B cell (primary cell): ENCODE data around the gene TRIM50. TPM values are rescaled to one million over a fixed set of nuclear protein-coding genes. Genes with fewer than 3 reads are reported as not detected.
A peak's percentile ranks its signal among the peaks of the same experiment; 100 is the strongest.
"Not testable (repeated sequence)": the region's sequence is repeated elsewhere in the genome, so short reads cannot be mapped to it uniquely, and the experiment has no call there.

Experiments
- ATAC-seq: fragments of 200-7000 bp; cut with Tn5 transposase; one replicate; pipeline ENCODE4 v1.10.0; 2021; ENCODE audit warnings: low read depth, mild to moderate bottlenecking, moderate number of reproducible peaks, moderate library complexity
- CTCF ChIA-PET: fragments of 350-600 bp; sonication (Branson Sonifier 250); formaldehyde crosslinking; loops from one replicate; lab custom pipeline; 2021; ENCODE audit warnings: antibody characterized with exemption, inconsistent platforms; lab: Charles Lee
- POLR2A ChIA-PET: fragments of 350-600 bp; sonication (Branson Sonifier 250); formaldehyde crosslinking; loops from one replicate; lab custom pipeline; 2021; ENCODE audit warnings: antibody characterized with exemption; lab: Charles Lee
- DNase-seq: peaks from one replicate; pipeline ENCODE4 v3.0.0; 2013
- H2AFZ ChIP-seq: 2 replicates; pipeline ENCODE4 v1.6.1; 2012; ENCODE audit warnings: mild to moderate bottlenecking, low read depth, low read length; ENCODE audit not compliant: insufficient read depth, poor library complexity, severe bottlenecking
- H3K27ac ChIP-seq, 2 donors: 1 replicate in 1 of 2; 2 replicates in 1 of 2; pipeline ENCODE4 v1.5.1; 2012 to 2013; ENCODE audit warnings: low read length in 2 of 2, mild to moderate bottlenecking in 2 of 2, moderate library complexity in 1 of 2
- H3K27me3 ChIP-seq, 4 experiments: fragments of 200-600 bp in 1 of 4; sonication (generic) in 1 of 4; replicated peaks in 1 of 4; 1 replicate in 2 of 4; 2 replicates in 2 of 4; pipeline versions ENCODE4 v1.6.1 to v1.7.0; 2013 to 2016; ENCODE audit warnings: low read length in 3 of 4, mild to moderate bottlenecking in 2 of 4, mixed read lengths in 1 of 4, moderate library complexity in 1 of 4; ENCODE audit not compliant: insufficient read depth in 4 of 4, control insufficient read depth in 3 of 4; ENCODE audit errors: control extremely low read depth in 1 of 4
- H3K36me3 ChIP-seq, 2 experiments: replicated peaks in 1 of 2; 1 replicate in 1 of 2; 2 replicates in 1 of 2; pipeline versions ENCODE4 v1.6.1 to v1.7.1; 2013; ENCODE audit warnings: low read length in 1 of 2; ENCODE audit not compliant: insufficient read depth in 2 of 2, control insufficient read depth in 1 of 2; ENCODE audit errors: control extremely low read depth in 1 of 2, extremely low read depth in 1 of 2
- H3K4me1 ChIP-seq, 2 donors: fragments of 200-600 bp in 1 of 2; sonication (generic) in 1 of 2; 1 replicate in 1 of 2; 2 replicates in 1 of 2; pipeline versions ENCODE4 v1.5.1 to v1.6.1; 2013 to 2017; ENCODE audit warnings: low read length in 2 of 2; ENCODE audit not compliant: control insufficient read depth in 2 of 2, insufficient read depth in 2 of 2
- H3K4me2 ChIP-seq: replicated peaks from 2 replicates; pipeline ENCODE3; 2012; ENCODE audit warnings: mild to moderate bottlenecking, low read depth, low read length; ENCODE audit not compliant: poor library complexity, severe bottlenecking
- H3K4me3 ChIP-seq, 5 experiments: fragments of 200-600 bp in 1 of 5; sonication (generic) in 1 of 5; 1 replicate in 3 of 5; 2 replicates in 2 of 5; pipeline versions ENCODE4 v1.5.1 to v1.7.0; 2011 to 2016; ENCODE audit warnings: low read length in 4 of 5, mild to moderate bottlenecking in 4 of 5, low read depth in 2 of 5, control low read depth in 1 of 5, moderate library complexity in 1 of 5; ENCODE audit not compliant: insufficient read depth in 1 of 5; ENCODE audit errors: control extremely low read depth in 1 of 5, extremely low read depth in 1 of 5
- H3K79me2 ChIP-seq: fragments of 200-600 bp; sonication (generic); one replicate; pipeline ENCODE4 v1.6.0; 2016; ENCODE audit warnings: low read length; ENCODE audit not compliant: control insufficient read depth, insufficient read depth
- H3K9ac ChIP-seq: fragments of 200-600 bp; sonication (generic); 2 replicates; pipeline ENCODE4 v1.6.1; 2017; ENCODE audit warnings: mild to moderate bottlenecking, low read length, moderate library complexity
- H3K9me3 ChIP-seq, 3 donors: one replicate each; pipeline versions ENCODE4 v1.6.1 to v1.7.1; 2013; ENCODE audit warnings: low read length in 2 of 3; ENCODE audit not compliant: control insufficient read depth in 2 of 3, insufficient read depth in 1 of 3; ENCODE audit errors: control extremely low read depth in 1 of 3
- H4K20me1 ChIP-seq: 2 replicates; pipeline ENCODE4 v1.6.0; 2012; ENCODE audit warnings: mild to moderate bottlenecking, low read length; ENCODE audit not compliant: insufficient read depth, control insufficient read depth, poor library complexity, severe bottlenecking
- H3K27ac Mint-ChIP-seq: one replicate; pipeline ENCODE4 v1.8.0; 2021; ENCODE audit warnings: mixed read lengths
- H3K27me3 Mint-ChIP-seq: one replicate; pipeline ENCODE4 v1.8.0; 2021; ENCODE audit warnings: mixed read lengths
- H3K4me1 Mint-ChIP-seq: one replicate; pipeline ENCODE4 v1.8.0; 2021; ENCODE audit warnings: mixed read lengths
- H3K4me3 Mint-ChIP-seq: one replicate; pipeline ENCODE4 v1.8.0; 2021; ENCODE audit warnings: mixed read lengths
- H3K9me3 Mint-ChIP-seq: one replicate; pipeline ENCODE4 v1.8.0; 2022; ENCODE audit warnings: mixed read lengths; ENCODE audit not compliant: insufficient read depth
- WGBS: methylation state at CpG from one replicate; pipeline ENCODE4 v1.1.5; 2013; ENCODE audit warnings: missing lambda C conversion rate; ENCODE audit not compliant: insufficient coverage; 5-methylcytosine and 5-hydroxymethylcytosine counted together
- intact Hi-C: fragments of 100-400 bp; cut with micrococcal nuclease; formaldehyde crosslinking; loops from one replicate; pipeline ENCODE4 v1.10.0; 2022
- polyA plus RNA-seq: library from polyadenylated mRNA; depleted of rRNA; stranded (reverse); fragments of >200 nt; gene quantifications from 2 replicates; pipeline ENCODE4 v1.2.3, GENCODE V29; 2012
- small RNA-seq: library from RNA; depleted of rRNA; stranded (forward); fragments of <200 nt; gene quantifications from one replicate; pipeline ENCODE3, GENCODE V24; 2012; ENCODE audit warnings: low replicate concordance, low read depth; ENCODE audit not compliant: insufficient read length
- total RNA-seq, 2 donors: library from RNA; stranded (reverse); fragments of 120-200 nt in 1 of 2; gene quantifications; 1 replicate in 1 of 2; 2 replicates in 1 of 2; pipeline versions ENCODE4 v1.2.3 to v1.2.4, GENCODE V29; 2013 to 2022

Gene TRIM50
- total and polyA plus RNA-seq, 2 donors (not counting 1 experiment from before 2014, with no cell fraction given), result not detected

GRCh38 chr7:73277210-73277609, 50.7 kb downstream of the TRIM50 start:
- H3K79me2 ChIP-seq, CTCF ChIA-PET, H2AFZ ChIP-seq, H3K4me3 Mint-ChIP-seq, H3K27me3 Mint-ChIP-seq, H3K4me1 ChIP-seq, H3K27me3 ChIP-seq, H4K20me1 ChIP-seq, H3K27ac ChIP-seq, ATAC-seq, H3K9me3 Mint-ChIP-seq, H3K4me1 Mint-ChIP-seq, H3K27ac Mint-ChIP-seq, H3K4me2 ChIP-seq, H3K9me3 ChIP-seq, POLR2A ChIA-PET, H3K36me3 ChIP-seq, intact Hi-C loops, DNase-seq, H3K4me3 ChIP-seq, H3K9ac ChIP-seq: not testable (repeated sequence)
- no CpG with 5 or more reads among the region's 5 CpGs for WGBS

- H3K27me3 Mint-ChIP-seq, H3K4me3 ChIP-seq, H2AFZ ChIP-seq, H3K9ac ChIP-seq, H3K27ac ChIP-seq, H3K36me3 ChIP-seq, H3K4me1 Mint-ChIP-seq, H3K9me3 ChIP-seq, POLR2A ChIA-PET, CTCF ChIA-PET, H4K20me1 ChIP-seq, H3K4me2 ChIP-seq, H3K79me2 ChIP-seq, intact Hi-C loops, H3K27me3 ChIP-seq, H3K27ac Mint-ChIP-seq, H3K9me3 Mint-ChIP-seq: not testable (repeated sequence)
- ATAC-seq, result peak; percentile 50
- WGBS, result 57% methylated on average over 1 of the region's 4 CpGs
- H3K4me1 ChIP-seq, result peaks cover 0 to 11% of the 10 kb centered on the region in 2 donors
- H3K4me3 Mint-ChIP-seq, result peak overlapping the region; percentile 32
- peak; percentile 11 for DNase-seq
Measured at GRCh38 chr7:73267813-73268212, 60.1 kb downstream of the TRIM50 start.

- ATAC-seq, result peak; percentile 34
- H3K36me3 ChIP-seq, H3K79me2 ChIP-seq, H4K20me1 ChIP-seq, H2AFZ ChIP-seq, H3K4me3 ChIP-seq, H3K9me3 Mint-ChIP-seq, H3K4me1 Mint-ChIP-seq, H3K9ac ChIP-seq, CTCF ChIA-PET, H3K9me3 ChIP-seq, H3K27me3 Mint-ChIP-seq, intact Hi-C loops, H3K27ac ChIP-seq, DNase-seq, H3K27ac Mint-ChIP-seq, H3K4me3 Mint-ChIP-seq, POLR2A ChIA-PET, H3K4me2 ChIP-seq, H3K27me3 ChIP-seq: not testable (repeated sequence)
- peaks cover 0 to 11% of the 10 kb centered on the region in 2 donors for H3K4me1 ChIP-seq
- WGBS, result no CpG with 5 or more reads among the region's 22 CpGs
Measured at GRCh38 chr7:73266719-73267368, 61.0 kb downstream of the TRIM50 start.

Small RNA genes lying within 50 kb of the gene (small RNA-seq; reads per million reads assigned to genes)
- gene RNU6-1080P, result not detected

Other genes starting within 250 kb of the TRIM50 start
- gene SPDYE9, start 242.0 kb downstream of the TRIM50 start, total RNA-seq, result not detected in 2 replicates
- not detected in 2 replicates for gene SPDYE9, start 242.0 kb downstream of the TRIM50 start, polyA plus RNA-seq
- 67.1 and 68.8 TPM in 2 replicates for gene NSUN5, start 19.3 kb downstream of the TRIM50 start, total RNA-seq
- gene NSUN5, start 19.3 kb downstream of the TRIM50 start, polyA plus RNA-seq, result 98.0 and 103 TPM in 2 replicates
- not detected in 2 replicates for gene FKBP6, start 79 bp upstream of the TRIM50 start, total RNA-seq
- gene FKBP6, start 79 bp upstream of the TRIM50 start, polyA plus RNA-seq, result not detected in 2 replicates
- 0.51 and 0.54 TPM in 2 replicates for gene FZD9, start 105.7 kb upstream of the TRIM50 start, total RNA-seq
- 0.04 and 0.06 TPM in 2 replicates for gene FZD9, start 105.7 kb upstream of the TRIM50 start, polyA plus RNA-seq
- 67.0 and 68.1 TPM in 2 replicates for gene BAZ1B, start 194.2 kb upstream of the TRIM50 start, total RNA-seq
- gene BAZ1B, start 194.2 kb upstream of the TRIM50 start, polyA plus RNA-seq, result 17.2 and 25.4 TPM in 2 replicates
- 61.9 and 64.5 TPM in 2 replicates for gene BCL7B, start 229.6 kb upstream of the TRIM50 start, total RNA-seq
- gene BCL7B, start 229.6 kb upstream of the TRIM50 start, polyA plus RNA-seq, result 69.8 and 121 TPM in 2 replicates